ENCODE data around the gene BYSL. TPM values are rescaled to one million over a fixed set of nuclear protein-coding genes. Genes with fewer than 3 reads are reported as not detected.

BYSL gene
- total RNA-seq, 1 experiment from 2014 or later: 50.8 TPM

DNA sequence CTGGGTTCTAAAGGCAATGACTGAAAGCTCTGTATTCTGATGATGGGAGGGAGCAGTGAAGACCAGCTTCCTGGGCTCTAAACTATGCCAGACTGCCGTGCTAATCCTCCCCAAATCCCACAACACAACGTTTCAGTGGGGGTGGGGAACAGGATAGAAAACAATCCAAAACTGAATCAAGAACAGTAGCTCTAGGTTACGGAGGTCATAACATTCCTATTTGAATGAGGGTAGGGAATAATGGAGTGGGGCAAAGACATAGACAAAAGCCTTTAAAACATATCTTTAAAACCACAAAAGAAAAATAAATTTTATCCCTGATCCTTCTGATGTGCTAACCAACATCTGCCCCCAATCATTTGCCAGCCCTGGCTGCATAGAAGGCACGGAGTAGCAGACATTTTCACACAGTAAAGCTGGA lies 34.0 kb upstream of the BYSL start:
- Mint-ChIP-seq H3K36me3 (no peaks in the 10 kb centered on the region), H3K4me1 (peaks cover 17% of the 10 kb centered on the region), H3K27ac (peak overlapping the region; percentile 62), H3K9me3 (no peaks in the 10 kb centered on the region), H3K4me3 (no peak overlapping the region), H3K27me3 (ENCODE audit: low read depth) (no peaks in the 10 kb centered on the region)
- POLR2A ChIA-PET: interaction anchor here (1.0 kb wide), 1 partner anchor 37 kb away, joined by 7 read pairs; no protein-coding TSS in a partner anchor
- peak; percentile 64 for ATAC-seq
- CTCF ChIA-PET: interaction anchor here (1.0 to 1.5 kb wide), 5 partner anchors 34 to 86 kb away, joined by 3 to 12 read pairs (median 5); partner anchors contain the start of genes BYSL and MED20
- TF ChIP-seq FOXJ3 (CRISPR knock-in tag; IDR thresholded peaks at IDR 0.05; ENCODE audit: borderline replicate concordance) (no peak), NR2C2 (CRISPR knock-in tag; IDR thresholded peaks at IDR 0.05) (no peak), RELA (CRISPR knock-in tag; IDR thresholded peaks at IDR 0.05; ENCODE audit: borderline replicate concordance) (no peak), ZBTB21 (CRISPR knock-in tag; IDR thresholded peaks at IDR 0.05; ENCODE audit: borderline replicate concordance) (no peak), GRHL2 (CRISPR knock-in tag; IDR thresholded peaks at IDR 0.05; ENCODE audit: insufficient replicate concordance, severe bottlenecking) (no peak), CBFB (CRISPR knock-in tag; IDR thresholded peaks at IDR 0.05; ENCODE audit: low read depth) (no peak), TEAD4 (CRISPR knock-in tag; IDR thresholded peaks at IDR 0.05) (no peak), TP53 (CRISPR knock-in tag; IDR thresholded peaks at IDR 0.05) (no peak), ZNF671 (CRISPR knock-in tag; IDR thresholded peaks at IDR 0.05) (no peak), NR1H2 (CRISPR knock-in tag; IDR thresholded peaks at IDR 0.05) (no peak)
- TF ChIP-seq, protein P1, sequence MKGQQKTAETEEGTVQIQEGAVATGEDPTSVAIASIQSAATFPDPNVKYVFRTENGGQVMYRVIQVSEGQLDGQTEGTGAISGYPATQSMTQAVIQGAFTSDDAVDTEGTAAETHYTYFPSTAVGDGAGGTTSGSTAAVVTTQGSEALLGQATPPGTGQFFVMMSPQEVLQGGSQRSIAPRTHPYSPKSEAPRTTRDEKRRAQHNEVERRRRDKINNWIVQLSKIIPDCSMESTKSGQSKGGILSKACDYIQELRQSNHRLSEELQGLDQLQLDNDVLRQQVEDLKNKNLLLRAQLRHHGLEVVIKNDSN (CRISPR knock-in tag; IDR thresholded peaks at IDR 0.05): no peak
- TF ChIP-seq, protein P2, sequence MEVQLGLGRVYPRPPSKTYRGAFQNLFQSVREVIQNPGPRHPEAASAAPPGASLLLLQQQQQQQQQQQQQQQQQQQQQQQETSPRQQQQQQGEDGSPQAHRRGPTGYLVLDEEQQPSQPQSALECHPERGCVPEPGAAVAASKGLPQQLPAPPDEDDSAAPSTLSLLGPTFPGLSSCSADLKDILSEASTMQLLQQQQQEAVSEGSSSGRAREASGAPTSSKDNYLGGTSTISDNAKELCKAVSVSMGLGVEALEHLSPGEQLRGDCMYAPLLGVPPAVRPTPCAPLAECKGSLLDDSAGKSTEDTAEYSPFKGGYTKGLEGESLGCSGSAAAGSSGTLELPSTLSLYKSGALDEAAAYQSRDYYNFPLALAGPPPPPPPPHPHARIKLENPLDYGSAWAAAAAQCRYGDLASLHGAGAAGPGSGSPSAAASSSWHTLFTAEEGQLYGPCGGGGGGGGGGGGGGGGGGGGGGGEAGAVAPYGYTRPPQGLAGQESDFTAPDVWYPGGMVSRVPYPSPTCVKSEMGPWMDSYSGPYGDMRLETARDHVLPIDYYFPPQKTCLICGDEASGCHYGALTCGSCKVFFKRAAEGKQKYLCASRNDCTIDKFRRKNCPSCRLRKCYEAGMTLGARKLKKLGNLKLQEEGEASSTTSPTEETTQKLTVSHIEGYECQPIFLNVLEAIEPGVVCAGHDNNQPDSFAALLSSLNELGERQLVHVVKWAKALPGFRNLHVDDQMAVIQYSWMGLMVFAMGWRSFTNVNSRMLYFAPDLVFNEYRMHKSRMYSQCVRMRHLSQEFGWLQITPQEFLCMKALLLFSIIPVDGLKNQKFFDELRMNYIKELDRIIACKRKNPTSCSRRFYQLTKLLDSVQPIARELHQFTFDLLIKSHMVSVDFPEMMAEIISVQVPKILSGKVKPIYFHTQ (CRISPR knock-in tag; IDR thresholded peaks at IDR 0.05): no peak
- TF ChIP-seq, protein P3, sequence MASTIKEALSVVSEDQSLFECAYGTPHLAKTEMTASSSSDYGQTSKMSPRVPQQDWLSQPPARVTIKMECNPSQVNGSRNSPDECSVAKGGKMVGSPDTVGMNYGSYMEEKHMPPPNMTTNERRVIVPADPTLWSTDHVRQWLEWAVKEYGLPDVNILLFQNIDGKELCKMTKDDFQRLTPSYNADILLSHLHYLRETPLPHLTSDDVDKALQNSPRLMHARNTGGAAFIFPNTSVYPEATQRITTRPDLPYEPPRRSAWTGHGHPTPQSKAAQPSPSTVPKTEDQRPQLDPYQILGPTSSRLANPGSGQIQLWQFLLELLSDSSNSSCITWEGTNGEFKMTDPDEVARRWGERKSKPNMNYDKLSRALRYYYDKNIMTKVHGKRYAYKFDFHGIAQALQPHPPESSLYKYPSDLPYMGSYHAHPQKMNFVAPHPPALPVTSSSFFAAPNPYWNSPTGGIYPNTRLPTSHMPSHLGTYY (CRISPR knock-in tag; IDR thresholded peaks at IDR 0.05): no peak
- TF ChIP-seq, protein P4, sequence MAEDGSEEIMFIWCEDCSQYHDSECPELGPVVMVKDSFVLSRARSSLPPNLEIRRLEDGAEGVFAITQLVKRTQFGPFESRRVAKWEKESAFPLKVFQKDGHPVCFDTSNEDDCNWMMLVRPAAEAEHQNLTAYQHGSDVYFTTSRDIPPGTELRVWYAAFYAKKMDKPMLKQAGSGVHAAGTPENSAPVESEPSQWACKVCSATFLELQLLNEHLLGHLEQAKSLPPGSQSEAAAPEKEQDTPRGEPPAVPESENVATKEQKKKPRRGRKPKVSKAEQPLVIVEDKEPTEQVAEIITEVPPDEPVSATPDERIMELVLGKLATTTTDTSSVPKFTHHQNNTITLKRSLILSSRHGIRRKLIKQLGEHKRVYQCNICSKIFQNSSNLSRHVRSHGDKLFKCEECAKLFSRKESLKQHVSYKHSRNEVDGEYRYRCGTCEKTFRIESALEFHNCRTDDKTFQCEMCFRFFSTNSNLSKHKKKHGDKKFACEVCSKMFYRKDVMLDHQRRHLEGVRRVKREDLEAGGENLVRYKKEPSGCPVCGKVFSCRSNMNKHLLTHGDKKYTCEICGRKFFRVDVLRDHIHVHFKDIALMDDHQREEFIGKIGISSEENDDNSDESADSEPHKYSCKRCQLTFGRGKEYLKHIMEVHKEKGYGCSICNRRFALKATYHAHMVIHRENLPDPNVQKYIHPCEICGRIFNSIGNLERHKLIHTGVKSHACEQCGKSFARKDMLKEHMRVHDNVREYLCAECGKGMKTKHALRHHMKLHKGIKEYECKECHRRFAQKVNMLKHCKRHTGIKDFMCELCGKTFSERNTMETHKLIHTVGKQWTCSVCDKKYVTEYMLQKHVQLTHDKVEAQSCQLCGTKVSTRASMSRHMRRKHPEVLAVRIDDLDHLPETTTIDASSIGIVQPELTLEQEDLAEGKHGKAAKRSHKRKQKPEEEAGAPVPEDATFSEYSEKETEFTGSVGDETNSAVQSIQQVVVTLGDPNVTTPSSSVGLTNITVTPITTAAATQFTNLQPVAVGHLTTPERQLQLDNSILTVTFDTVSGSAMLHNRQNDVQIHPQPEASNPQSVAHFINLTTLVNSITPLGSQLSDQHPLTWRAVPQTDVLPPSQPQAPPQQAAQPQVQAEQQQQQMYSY (CRISPR knock-in tag; IDR thresholded peaks at IDR 0.05): no peak
- TF ChIP-seq, protein P5, sequence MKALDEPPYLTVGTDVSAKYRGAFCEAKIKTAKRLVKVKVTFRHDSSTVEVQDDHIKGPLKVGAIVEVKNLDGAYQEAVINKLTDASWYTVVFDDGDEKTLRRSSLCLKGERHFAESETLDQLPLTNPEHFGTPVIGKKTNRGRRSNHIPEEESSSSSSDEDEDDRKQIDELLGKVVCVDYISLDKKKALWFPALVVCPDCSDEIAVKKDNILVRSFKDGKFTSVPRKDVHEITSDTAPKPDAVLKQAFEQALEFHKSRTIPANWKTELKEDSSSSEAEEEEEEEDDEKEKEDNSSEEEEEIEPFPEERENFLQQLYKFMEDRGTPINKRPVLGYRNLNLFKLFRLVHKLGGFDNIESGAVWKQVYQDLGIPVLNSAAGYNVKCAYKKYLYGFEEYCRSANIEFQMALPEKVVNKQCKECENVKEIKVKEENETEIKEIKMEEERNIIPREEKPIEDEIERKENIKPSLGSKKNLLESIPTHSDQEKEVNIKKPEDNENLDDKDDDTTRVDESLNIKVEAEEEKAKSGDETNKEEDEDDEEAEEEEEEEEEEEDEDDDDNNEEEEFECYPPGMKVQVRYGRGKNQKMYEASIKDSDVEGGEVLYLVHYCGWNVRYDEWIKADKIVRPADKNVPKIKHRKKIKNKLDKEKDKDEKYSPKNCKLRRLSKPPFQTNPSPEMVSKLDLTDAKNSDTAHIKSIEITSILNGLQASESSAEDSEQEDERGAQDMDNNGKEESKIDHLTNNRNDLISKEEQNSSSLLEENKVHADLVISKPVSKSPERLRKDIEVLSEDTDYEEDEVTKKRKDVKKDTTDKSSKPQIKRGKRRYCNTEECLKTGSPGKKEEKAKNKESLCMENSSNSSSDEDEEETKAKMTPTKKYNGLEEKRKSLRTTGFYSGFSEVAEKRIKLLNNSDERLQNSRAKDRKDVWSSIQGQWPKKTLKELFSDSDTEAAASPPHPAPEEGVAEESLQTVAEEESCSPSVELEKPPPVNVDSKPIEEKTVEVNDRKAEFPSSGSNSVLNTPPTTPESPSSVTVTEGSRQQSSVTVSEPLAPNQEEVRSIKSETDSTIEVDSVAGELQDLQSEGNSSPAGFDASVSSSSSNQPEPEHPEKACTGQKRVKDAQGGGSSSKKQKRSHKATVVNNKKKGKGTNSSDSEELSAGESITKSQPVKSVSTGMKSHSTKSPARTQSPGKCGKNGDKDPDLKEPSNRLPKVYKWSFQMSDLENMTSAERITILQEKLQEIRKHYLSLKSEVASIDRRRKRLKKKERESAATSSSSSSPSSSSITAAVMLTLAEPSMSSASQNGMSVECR (CRISPR knock-in tag; IDR thresholded peaks at IDR 0.05; ENCODE audit: borderline replicate concordance): no peak
- TF ChIP-seq, protein P6, sequence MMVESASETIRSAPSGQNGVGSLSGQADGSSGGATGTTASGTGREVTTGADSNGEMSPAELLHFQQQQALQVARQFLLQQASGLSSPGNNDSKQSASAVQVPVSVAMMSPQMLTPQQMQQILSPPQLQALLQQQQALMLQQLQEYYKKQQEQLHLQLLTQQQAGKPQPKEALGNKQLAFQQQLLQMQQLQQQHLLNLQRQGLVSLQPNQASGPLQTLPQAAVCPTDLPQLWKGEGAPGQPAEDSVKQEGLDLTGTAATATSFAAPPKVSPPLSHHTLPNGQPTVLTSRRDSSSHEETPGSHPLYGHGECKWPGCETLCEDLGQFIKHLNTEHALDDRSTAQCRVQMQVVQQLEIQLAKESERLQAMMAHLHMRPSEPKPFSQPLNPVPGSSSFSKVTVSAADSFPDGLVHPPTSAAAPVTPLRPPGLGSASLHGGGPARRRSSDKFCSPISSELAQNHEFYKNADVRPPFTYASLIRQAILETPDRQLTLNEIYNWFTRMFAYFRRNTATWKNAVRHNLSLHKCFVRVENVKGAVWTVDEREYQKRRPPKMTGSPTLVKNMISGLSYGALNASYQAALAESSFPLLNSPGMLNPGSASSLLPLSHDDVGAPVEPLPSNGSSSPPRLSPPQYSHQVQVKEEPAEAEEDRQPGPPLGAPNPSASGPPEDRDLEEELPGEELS (CRISPR knock-in tag; IDR thresholded peaks at IDR 0.05): no peak
- no peak for DNase-seq (ENCODE audit: low spot score)
